GM21447 (cell line): ENCODE data around the gene TIAM2.
"Not testable (repeated sequence)": the region's sequence is repeated elsewhere in the genome, so short reads cannot be mapped to it uniquely, and the experiment has no call there.

Experiments used
- ATAC-seq: cut with Tn5 transposase; IDR thresholded peaks from one replicate; pipeline ENCODE4 v1.9.1; 2021; ENCODE audit not compliant: unreplicated experiment

Gene TIAM2

DNA sequence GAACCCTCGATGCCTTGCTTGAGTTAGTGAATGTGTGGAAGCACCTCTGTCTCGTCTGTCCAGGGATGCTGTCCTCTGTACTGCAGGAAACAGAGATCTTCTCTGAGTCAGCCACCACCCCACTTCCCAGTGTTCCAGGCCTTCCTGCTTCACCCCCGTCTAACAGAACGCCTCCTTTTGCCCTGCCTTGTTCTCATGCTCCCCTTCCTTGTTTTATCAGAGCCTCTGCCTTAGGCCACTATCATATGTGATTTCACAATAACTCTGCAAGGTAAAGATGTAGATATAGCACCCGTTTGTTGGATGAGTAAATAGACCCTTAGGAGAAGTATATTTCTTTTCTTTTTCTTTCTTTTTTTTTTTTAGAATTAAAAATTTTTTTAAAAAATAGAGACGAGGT is 162.0 kb downstream of the TIAM2 start:
- ATAC-seq, result no peak

DNA sequence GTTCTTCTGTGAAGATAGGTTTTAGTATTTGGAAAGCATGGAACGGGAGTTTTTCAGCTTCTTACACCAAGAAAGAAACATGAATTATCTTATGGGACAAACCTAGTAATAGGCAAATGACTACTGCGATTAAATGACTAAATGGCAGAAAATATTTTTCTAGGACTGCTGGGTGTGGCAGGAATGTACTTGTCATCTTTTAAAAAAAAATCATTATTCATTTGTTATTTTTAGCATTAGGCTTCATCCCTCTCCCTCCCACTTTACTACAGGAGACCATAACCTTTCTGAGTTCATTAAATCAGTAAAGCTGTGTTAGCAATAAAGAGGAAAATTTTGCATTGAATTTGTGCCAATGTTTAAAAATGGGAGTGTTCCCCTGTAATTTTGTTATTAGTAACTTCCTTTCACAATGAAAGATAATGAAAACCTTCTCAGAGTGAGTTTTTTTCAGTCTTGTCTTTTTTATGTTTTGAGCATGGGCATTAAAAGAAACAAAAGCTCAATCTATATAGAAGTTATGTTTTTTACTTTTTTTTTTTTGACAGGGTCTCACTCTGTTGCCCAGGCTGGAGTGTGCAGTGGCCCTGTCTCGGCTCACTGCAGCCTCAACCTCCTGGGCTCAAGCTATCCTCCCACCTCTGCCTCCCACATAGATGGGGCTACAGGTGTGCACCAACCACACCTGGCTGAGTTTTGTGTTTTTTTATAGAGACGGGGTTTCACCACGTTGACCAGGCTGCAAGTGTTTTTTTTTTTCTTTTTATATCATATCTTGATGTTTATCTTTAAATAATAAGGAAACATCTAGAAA is 163.1 kb downstream of the TIAM2 start:
- ATAC-seq, result no peak

DNA sequence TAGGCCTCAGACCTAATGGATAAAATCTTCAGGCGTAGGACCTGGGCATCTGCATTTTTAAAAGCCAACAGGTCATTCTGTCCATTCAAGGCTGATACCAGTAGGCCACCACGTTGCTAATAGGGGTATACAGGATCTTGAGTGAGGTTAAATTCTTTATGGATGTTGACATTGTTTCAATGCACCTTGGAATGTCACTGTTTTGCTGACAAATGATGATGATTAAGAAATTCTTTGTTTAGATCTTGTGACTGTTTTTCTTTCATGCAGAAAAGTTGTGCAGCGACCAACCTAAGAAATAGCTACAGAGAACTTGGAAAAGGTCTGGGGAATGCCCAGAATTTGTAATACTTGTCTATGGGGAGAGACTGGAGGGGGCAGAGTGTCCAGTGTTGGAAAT is 167.6 kb downstream of the TIAM2 start:
- ATAC-seq, result no peak

DNA sequence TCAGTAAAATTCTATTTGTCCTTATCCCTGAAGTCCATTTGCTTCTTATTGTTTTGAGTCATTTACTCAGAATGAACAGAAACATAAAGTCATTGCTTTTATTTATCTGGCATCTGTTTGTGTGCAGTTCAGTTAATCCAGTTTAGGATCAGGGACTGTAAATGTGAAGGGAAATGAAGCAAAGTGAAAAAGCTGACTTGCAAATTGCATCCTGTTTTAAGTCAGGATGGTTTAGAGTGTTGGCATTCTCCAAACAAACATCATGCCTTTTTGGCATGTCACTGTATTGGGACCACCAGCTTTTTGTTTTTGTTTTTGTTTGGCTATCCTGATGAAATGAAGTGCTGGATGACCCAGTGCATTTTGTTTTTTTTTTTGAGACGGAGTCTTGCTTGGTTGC is 168.5 kb downstream of the TIAM2 start:
- no peak for ATAC-seq

DNA sequence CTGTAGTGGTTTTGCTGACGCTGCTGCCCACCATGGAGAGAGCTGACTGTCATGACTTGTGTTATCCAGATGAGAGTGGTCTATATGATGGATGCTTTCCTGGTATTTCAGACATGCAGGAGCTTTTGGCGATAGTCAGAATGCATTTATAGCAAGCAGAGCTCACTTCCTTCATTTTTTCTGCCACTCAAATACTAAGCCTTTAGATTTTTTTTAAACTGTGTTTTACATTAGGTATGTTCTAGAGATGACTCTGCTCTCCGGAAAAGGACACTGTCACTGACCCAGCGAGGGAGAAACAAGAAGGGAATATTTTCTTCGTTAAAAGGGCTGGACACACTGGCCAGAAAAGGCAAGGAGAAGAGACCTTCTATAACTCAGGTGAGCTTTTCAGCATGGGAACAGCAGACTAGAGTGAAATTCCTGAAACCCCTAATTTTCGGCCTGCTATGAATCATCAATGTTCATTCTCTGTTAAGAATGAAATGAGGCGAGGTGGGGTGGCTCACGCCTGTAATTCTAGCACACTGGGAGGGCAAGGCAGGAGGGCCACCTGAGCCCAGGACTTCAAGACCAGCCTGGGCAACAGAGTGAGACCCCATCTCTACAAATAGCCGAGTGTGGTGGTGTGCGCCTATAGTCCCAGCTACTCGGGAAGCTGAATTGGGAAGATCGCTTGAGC is 170.1 kb downstream of the TIAM2 start:
- ATAC-seq, result no peak

DNA sequence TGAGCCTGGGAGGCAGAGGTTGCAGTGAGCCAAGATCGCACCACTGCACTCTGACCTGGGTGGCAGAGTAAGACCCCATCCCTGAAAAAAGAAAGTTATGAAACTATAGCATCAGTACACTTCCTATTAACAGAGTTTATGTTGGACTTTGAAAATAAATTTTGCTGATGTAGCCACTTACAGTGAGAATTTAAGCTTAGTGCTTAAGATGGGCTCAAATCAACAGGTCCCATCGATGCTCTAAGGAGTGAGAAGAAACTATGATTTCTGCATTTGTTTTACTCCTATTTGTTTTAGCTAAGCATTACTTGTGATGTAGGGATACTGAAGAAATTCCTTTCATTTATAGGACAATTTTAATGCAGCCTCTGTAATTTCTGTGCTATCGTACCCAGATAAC is 175.4 kb downstream of the TIAM2 start:
- ATAC-seq, result no peak

DNA sequence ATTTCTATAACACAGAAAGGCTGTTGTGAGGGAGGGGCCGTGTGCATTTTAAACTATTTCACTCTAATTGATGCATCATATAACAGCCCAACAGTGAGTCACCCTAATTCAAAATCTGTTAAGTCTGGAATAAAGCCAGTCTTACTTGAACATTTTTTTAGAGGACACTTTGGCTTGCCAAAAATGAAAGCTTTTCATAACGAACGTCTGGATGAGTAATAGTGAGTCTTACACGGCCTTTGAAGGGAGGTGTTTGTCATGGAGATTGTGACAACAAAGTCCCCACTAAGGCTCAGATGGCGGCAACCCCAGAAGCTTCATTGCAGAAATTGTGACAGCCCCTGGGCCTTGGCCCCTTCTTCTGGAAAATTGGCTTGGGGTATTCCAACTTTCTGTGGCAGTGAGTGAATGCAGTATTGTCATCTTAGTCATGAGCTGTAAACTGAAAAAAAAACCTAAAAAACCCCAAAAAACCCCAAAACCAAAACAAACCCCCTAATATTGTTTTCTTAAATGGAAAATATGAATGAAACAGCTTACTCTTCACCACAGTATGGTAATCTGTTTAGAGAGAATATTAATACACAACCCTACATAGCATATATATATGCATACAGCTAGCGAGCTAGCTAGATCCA is 176.1 kb downstream of the TIAM2 start:
- ATAC-seq, result peak; percentile 85

DNA sequence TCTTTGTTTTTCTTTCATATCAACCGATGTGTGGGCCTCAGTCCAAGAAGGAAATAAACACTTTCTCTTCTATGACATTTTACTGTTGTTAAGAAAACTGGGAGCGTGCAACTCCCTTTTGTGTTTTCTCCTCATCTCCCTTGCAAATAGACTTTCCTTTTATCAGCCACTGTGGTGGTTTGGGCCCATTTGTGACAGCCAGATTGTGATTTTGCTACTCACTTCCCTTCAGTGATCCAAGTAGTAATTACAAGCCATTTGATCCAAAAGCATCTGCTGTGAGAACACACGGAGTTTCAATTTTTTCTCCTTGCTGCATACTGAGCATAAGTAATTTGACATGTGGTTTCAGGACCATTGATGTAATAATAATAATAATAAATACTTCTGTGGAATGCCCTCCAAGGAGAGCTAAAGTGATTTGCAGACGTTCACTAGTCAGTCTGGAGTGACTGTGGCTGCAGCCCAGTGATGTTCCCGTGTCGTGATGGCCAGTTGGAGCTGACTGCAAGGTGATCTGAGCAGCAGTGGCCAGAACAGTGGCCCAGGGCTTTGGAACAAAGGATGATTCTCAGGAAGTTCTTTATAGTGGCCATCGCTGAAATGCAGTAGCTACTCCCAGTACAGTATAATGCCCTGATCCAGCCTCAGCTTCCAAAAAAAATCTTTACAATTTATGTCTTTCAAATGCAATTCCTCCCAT is 176.8 kb downstream of the TIAM2 start:
- ATAC-seq, result no peak

DNA sequence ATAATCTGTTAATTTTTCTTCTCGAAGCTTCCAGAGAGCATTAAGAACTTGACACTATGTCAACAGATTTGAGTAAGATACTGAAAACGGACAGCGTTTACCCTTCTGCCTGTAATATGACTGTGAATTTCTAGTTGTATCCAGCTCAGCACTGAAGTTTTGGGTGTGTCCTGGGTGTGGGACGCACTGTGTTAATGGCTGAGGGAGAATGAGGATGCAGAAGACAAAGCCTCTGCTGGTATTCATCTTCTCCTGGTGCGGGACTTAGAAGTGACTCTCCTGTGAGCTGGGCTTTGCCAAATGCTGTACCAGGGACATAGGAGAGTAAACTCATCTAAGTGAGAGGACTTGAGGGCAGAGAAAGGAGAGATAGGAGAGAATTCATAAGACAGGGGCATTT is 178.4 kb downstream of the TIAM2 start:
- ATAC-seq, result no peak

DNA sequence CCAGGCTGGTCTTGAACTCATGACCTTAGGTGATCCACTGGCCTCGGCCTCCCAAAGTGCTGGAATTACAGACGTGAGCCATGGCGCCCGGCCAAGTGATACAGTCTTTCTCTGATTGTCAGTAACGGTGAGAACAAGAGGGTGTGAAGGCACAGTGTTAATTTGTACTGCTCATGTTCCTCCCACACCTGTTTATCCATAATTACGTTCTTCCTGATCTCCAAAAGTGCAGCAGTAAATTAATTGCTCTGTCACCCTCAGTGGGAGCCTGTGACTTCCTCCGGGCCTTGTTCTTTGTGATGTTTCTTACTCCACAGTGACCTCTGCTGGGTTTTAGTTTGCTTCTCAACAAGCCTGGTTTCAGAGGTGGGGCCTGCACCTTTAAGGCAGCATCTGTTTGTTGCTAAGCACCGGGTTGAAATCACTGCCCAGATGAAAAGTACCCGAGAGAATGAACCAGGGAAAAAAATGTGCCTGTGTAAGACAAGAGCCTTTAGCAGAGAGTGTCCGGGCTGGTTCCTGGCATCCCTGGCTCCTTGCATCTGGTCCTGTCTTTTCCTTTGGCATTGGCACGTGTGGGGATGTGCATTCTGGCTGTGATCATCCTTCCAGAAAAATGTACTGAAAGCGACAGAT is 179.6 kb downstream of the TIAM2 start:
- peak; percentile 40 for ATAC-seq

DNA sequence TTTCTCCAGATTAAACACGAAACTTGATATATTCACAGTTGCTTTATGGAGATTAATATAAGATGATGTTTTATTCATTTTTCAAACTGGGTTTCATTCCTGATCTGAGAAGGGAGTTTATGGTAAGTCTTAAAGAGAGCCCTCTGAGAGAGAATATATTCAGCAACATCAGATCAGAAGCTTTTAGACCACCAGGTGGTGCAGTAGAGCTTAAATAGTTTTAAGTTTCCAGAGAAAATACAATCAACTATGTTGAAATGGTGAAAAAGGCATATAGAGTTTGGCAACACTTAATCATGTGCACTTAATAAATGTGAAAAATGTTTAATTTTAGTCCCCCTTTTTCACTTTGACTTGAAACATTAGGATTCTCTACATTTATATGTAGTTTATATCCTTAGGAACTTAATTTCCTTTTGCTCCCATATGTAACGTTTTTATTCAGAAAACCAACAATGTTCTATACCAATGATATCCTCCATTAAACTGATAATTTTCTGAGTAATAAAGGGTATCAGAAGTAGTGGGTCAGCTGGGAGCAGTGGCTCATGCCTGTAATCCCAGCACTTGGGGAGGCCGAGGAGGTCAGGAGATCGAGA is 182.3 kb downstream of the TIAM2 start:
- ATAC-seq, result no peak

DNA sequence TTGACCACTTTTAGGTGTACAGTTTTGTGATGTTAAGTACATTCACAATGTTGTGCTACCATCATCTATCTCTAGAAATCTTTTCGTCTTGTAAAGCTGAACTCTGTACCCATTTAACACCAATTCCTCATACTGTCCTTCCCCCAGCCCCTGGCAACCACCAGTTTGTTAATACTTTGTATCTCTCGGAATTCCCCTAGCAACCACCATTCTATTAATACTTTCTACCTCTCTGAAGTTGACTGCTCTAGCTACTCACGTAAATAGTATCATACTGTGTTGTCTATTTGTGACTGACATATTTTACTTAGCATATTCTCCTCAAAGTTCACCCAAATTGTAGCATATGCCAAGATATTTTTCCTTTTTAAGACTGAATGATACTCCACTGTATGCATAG is 186.4 kb downstream of the TIAM2 start:
- ATAC-seq, result peak; percentile 51

DNA sequence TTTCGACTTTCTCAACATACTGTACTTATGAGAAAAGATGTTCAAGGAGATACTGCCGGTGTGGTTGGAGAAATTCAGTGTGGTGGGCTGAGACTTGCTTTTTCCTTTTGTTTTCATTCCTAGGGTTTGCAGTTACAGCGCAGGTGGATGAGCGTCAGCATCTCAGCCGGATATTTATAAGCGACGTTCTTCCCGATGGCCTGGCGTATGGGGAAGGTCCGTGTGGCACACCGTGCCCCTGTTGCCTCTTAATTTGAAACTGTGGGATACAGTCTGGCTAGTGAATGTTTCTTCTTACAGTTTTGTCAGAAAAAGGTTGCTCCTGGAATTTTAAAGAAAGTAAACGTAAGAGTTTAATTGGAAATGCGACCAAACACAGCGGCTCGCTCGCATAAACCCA is 187.0 kb downstream of the TIAM2 start:
- no peak for ATAC-seq

DNA sequence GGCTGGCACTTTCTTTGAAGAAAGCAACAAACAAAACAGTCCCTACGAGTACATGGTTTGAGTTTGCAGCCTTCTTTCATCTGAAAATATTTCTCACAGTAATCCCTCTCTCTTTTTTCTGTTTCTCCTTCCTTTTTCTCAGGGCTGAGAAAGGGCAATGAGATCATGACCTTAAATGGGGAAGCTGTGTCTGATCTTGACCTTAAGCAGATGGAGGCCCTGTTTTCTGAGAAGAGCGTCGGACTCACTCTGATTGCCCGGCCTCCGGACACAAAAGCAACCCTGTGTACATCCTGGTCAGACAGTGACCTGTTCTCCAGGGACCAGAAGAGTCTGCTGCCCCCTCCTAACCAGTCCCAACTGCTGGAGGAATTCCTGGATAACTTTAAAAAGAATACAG is 188.0 kb downstream of the TIAM2 start:
- peak; percentile 47 for ATAC-seq

DNA sequence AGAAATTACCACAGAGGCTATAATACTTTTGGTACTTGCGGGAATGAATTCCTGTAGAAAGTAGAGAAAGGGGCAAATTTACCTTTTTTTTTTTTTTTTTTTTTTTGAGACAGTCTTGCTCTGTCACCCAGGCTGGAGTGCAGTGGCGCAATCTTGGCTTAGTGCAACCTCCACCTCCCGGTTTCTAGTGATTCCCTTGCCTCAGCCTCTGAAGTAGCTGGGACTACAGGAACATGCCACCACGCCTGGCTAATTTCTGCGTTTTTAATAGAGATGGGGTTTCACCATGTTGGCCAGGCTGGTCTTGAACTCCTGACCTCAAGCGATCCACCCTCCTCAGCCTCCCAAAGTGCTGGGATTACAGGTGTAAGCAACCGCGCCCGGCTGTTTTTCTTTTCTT is 189.9 kb downstream of the TIAM2 start:
- ATAC-seq, result not testable (repeated sequence)

DNA sequence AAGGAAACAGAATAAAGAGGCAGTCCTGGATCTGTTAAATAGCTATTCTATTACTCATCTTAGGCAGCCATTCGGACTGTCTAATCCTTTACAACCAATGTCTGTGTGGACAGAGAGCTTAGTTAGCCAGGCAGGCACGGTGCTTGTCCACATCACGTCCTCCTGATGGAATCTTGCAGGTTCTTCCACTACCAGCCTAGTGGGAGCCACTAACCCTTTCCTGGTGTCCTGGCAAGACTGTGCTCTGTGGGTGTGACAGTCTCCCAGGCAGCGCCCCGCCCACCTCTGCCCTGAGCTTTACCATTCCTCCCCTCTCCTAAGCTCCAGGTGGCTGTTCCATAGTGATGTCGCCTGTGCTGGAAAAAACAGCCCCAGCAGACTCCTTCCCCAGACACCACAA is 190.4 kb downstream of the TIAM2 start:
- ATAC-seq, result no peak

DNA sequence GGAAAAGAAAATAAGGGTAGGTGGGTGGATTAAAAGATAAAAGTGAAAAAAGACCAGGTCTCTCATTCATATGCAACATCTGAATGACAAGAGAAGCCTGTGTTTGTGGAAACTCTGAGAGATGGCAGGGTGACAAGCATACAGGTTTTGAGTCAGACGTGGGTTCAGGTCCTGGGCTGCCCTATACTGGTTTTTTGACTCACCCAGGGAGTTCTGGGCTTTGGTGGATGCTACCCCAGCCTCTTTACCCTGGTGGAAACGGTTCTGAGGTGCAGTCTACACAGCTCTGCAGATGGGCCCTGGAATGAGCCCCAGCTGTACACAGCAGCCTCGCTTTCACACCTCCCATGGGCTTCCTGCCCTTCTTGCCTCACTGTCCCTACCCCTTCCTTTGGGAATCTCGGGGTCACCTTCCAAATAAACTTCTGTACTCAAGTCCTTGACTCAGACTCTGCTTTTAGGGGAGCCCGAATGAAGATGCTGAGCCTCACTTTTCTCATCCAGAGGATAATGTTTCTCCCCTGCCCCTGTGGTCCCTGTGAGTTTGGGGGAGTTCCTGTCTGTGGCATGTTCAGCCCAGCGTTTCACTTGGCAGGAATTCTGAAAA is 191.0 kb downstream of the TIAM2 start:
- ATAC-seq, result no peak

DNA sequence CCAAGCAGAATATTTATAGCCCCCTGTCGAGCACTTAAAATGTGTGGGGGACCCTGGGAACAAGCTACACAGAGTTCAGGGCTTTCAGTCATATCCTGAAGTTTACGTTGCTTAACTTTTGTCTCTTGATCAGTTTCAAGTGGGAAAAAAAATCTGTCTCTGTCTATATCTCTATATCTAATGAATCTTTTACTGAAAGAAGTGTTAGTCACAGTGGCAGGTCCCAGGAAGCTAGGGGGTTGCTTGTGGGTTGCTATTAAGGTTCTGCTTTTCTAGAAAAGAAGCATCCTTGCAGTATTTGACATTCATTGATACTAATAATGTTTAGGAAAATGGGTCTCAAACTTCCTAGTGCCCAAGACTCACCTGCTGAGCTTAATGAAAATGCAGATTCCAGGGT is 192.0 kb downstream of the TIAM2 start:
- ATAC-seq, result no peak

DNA sequence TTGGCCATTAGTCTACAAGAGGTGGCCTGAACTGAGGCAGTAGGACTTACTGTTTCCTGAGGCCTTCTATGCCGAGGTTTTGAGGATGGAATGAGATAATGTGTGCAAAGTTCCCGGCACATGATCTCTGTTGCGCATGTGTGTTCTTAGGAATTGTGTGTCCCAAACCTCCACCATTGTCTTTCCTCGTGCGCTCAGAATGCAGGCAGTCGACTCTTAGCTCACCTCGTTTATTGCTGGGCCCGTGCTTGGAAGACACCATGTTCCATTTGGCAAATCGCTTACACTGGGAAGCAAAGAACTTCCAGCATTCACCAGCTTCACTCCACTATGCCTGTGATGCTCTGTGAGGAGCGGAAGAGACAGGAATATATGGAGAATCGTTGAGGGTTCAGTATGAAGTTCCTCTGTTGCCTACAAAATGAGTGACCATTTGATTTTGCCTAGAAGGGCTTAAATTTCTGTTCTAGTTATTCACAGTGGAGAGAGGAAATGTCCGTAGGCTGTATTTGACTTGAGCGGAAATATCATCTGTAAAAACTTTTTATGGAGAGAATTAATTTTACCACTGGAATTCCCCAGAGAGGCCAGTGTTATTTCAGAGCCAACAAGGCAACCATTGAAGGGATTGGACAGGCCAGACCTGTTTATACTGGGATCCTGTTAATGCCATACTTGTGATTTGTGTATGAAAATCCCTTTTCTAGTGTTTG is 193.0 kb downstream of the TIAM2 start:
- no peak for ATAC-seq
